ENCODE results near the gene INPP5A.
"Not testable (repeated sequence)": the region's sequence is repeated elsewhere in the genome, so short reads cannot be mapped to it uniquely, and the experiment has no call there.

INPP5A gene

GRCh38 chr10:132703419-132704007, 165.9 kb downstream of the INPP5A start:
- no peak for TF ChIP-seq CTCF (IDR thresholded peaks at IDR 0.05; ENCODE audit: insufficient read depth, low read length, missing control alignments)
- H3K4me3 ChIP-seq (ENCODE audit: low read depth, low read length), result no peak overlapping the region
- CTCF ChIA-PET, result interaction anchor here (1.0 to 1.2 kb wide), 2 partner anchors 11 to 28 kb away, joined by 3 read pairs; no protein-coding TSS in a partner anchor
- no peak for DNase-seq (ENCODE audit: low read depth, low spot score)
- POLR2A ChIA-PET, result no interaction called here

DNA sequence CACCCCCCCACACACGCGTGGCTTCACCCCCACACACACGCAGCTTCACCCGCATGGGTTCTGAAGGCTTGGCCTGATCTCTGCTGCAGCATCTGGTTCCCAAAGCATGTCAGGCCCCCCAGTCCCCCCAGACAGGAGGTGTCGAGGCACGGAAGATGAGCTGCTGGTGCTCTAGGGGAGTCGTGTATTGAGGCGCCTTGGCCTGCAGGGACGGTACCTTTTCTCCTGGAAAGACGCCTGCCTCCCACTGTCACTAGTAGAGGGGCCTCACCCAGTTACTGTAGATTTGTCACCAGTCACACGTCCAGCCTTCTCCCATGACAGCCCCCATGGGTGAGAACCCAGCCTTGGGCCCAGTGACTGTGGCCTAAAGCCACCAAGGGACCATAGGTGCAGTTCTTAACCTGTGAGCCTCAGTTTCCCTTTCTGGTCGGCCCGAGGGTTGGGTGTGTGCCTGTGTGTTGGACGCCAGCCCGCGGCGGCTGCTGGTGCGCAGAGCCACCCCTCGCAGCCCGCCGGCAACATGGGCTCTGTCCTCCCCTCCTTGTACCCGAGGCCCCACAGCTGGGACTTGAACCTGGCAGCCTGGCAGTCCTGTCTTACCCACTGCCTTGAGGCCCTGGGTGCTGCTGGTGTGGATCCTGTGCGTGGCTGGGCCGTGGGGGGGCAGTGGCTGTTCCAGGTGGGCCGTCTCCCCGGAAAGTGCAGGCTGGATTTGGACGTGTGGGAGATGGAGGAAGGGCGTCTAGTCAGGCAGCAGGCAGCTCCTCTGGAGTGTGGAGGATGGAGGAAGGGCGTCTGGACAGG, 166.6 kb downstream of the INPP5A start:
- no peak for TF ChIP-seq CTCF (IDR thresholded peaks at IDR 0.05; ENCODE audit: insufficient read depth, low read length, missing control alignments)
- DNase-seq (ENCODE audit: low read depth, low spot score), result no peak
- POLR2A ChIA-PET, result no interaction called here
- no peak overlapping the region for H3K4me3 ChIP-seq (ENCODE audit: low read depth, low read length)
- CTCF ChIA-PET, result interaction anchor here (1.0 to 1.2 kb wide), 2 partner anchors 11 to 28 kb away, joined by 3 read pairs; no protein-coding TSS in a partner anchor

DNA sequence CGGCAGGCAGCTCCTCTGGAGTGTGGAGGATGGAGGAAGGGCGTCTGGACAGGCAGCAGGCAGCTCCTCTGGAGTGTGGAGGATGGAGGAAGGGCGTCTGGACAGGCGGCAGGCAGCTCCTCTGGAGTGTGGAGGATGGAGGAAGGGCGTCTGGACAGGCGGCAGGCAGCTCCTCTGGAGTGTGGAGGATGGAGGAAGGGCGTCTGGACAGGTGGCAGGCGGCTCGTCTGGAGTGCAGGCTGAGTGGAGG, 167.2 kb downstream of the INPP5A start:
- DNase-seq (ENCODE audit: low read depth, low spot score); POLR2A ChIA-PET; CTCF ChIA-PET; H3K4me3 ChIP-seq (ENCODE audit: low read depth, low read length): not testable (repeated sequence)

DNA sequence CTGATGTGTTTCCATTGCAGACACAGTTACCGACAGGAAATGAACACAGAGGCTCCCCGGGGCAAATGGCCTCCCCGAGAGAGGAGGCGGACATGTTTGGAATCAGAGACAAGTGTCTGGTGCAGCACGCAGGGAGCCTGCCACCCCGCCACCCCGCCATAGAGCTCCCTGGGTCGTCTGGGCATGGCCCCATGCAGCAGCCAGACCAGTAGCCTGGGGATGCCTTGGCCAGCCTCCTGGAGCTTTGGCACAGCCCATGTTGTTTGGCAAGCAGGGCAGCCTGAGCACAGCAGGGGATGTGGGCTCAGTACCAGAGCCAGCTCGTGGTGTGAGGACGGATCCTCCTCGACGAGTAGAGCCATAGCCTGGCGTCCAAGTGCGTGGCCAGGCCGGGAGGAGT, 167.6 kb downstream of the INPP5A start:
- ChIA-PET POLR2A (no interaction called here), CTCF (no interaction called here)
- TF ChIP-seq CTCF (IDR thresholded peaks at IDR 0.05; ENCODE audit: insufficient read depth, low read length, missing control alignments), result no peak
- H3K4me3 ChIP-seq (ENCODE audit: low read depth, low read length), result no peak overlapping the region
- DNase-seq (ENCODE audit: low read depth, low spot score), result no peak

- ChIA-PET CTCF (interaction anchor here (1.0 kb wide), 1 partner anchor 12 kb away, joined by 3 read pairs; no protein-coding TSS in a partner anchor), POLR2A (no interaction called here)
- TF ChIP-seq CTCF (IDR thresholded peaks at IDR 0.05; ENCODE audit: insufficient read depth, low read length, missing control alignments), result no peak
- H3K4me3 ChIP-seq (ENCODE audit: low read depth, low read length), result no peak overlapping the region
- no peak for DNase-seq (ENCODE audit: low read depth, low spot score)
These were observed 168.4 kb downstream of the INPP5A start for GRCh38 chr10:132705943-132706342.

- TF ChIP-seq CTCF (IDR thresholded peaks at IDR 0.05; ENCODE audit: insufficient read depth, low read length, missing control alignments), result no peak
- CTCF ChIA-PET, result no interaction called here
- DNase-seq (ENCODE audit: low read depth, low spot score), result no peak
- H3K4me3 ChIP-seq (ENCODE audit: low read depth, low read length), result no peak overlapping the region
- POLR2A ChIA-PET, result no interaction called here
These were observed 169.1 kb downstream of the INPP5A start for GRCh38 chr10:132706701-132707100.
